Activated gamma-delta T cell treated with anti-CD3 and anti-CD28 coated beads, Interleukin-2, amount 50 U/mL, for 16 hours (primary cell): ENCODE results near the gene CDC45.

Experiments
- DNase-seq: peaks from one replicate; pipeline ENCODE4 v3.0.0-alpha.2; 2020; ENCODE audit warnings: low read depth

CDC45 gene

GRCh38 chr22:19516378-19517170 lies 36.9 kb downstream of the CDC45 start:
- no peak for DNase-seq

- no peak for DNase-seq
Measured at GRCh38 chr22:19517171-19517500, 37.4 kb downstream of the CDC45 start.

GRCh38 chr22:19517919-19518611 lies 38.3 kb downstream of the CDC45 start:
- DNase-seq = no peak

GRCh38 chr22:19518635-19519034 lies 38.9 kb downstream of the CDC45 start:
- no peak for DNase-seq

GRCh38 chr22:19519041-19519926 lies 39.6 kb downstream of the CDC45 start:
- no peak for DNase-seq

- no peak for DNase-seq
Measured at GRCh38 chr22:19520007-19520406, 40.3 kb downstream of the CDC45 start.

GRCh38 chr22:19520566-19521305 lies 41.0 kb downstream of the CDC45 start:
- DNase-seq = no peak

- no peak for DNase-seq
Measured at GRCh38 chr22:19522190-19522880, 42.6 kb downstream of the CDC45 start.

- no peak for DNase-seq
Measured at GRCh38 chr22:19522881-19523239, 43.1 kb downstream of the CDC45 start.

GRCh38 chr22:19523240-19524169 lies 43.8 kb downstream of the CDC45 start:
- DNase-seq = no peak

GRCh38 chr22:19524170-19525115 lies 44.7 kb downstream of the CDC45 start, which contains the start of gene CLDN5:
Gene CLDN5 (minus strand): TSS chr22:19524410. CDS start chr22:19524255, 155 bp downstream.
- DNase-seq = no peak

- no peak for DNase-seq
Measured at GRCh38 chr22:19525116-19525660, 45.5 kb downstream of the CDC45 start.

- DNase-seq = no peak
Measured at GRCh38 chr22:19525666-19526065, 45.9 kb downstream of the CDC45 start.

- DNase-seq = no peak
Measured at GRCh38 chr22:19526076-19526701, 46.5 kb downstream of the CDC45 start.

- no peak for DNase-seq
Measured at GRCh38 chr22:19526702-19527111, 47.0 kb downstream of the CDC45 start.

GRCh38 chr22:19527321-19527721 lies 47.6 kb downstream of the CDC45 start:
- no peak for DNase-seq

- DNase-seq = no peak
Measured at GRCh38 chr22:19527861-19528417, 48.2 kb downstream of the CDC45 start.

GRCh38 chr22:19529811-19530210 lies 50.1 kb downstream of the CDC45 start:
- DNase-seq = no peak
